GM12872 (cell line): Measurements from ENCODE around the gene SH3TC1.
A peak's percentile ranks its signal among the peaks of the same experiment; 100 is the strongest.

Source experiments
- TF ChIP-seq, protein P1 (sequence below): IDR thresholded peaks from 3 replicates; pipeline ENCODE4 v1.5.1; 2011; ENCODE audit warnings: low read depth, mild to moderate bottlenecking, low read length, moderate library complexity; ENCODE audit not compliant: insufficient read depth

SH3TC1 gene

DNA sequence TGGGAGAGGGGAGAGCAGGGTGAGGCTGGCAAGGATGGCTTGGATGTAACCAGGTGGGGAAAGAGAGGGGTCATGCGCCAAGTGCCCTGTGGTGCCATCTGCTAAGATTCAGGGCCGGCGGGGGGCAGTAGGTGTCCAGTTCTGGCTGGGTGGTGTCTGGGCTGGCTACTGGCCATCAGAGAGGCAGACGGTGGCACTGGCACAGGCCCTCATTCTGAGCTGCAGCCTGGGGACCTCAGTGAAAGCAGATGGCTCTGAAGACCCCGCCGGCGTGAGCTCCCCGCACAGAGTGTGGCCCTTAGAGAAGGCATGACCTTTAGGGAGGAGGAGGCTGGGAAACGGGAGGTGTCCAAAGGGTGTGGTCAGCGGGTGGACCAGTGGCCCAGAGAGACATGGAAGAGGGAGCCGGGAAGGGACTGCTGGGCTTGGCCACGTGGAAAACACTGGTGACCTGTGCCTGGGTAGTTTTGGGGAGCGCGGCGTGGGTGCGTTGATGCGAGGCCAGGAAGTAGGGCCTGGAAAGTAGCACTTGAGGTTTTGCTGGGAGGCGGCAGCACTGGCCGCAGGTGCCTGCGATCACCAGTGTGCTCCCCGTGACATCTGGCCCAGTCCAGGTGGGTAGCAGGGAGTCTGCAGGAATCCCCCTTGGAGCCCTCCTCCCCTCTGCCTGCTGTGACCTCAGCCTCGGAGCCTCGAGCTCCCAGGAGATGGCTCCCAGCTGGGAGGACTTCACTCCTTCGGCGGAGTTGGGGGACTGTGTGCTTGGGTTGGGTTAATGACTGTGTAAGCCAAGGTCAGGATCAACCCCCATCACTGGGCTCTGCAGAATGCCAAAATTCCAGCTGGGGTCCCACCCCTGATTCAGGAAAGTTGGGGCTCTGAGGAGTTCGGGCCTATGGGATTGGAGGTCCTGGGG is 9.3 kb upstream of the SH3TC1 start:
- TF ChIP-seq, protein P1, sequence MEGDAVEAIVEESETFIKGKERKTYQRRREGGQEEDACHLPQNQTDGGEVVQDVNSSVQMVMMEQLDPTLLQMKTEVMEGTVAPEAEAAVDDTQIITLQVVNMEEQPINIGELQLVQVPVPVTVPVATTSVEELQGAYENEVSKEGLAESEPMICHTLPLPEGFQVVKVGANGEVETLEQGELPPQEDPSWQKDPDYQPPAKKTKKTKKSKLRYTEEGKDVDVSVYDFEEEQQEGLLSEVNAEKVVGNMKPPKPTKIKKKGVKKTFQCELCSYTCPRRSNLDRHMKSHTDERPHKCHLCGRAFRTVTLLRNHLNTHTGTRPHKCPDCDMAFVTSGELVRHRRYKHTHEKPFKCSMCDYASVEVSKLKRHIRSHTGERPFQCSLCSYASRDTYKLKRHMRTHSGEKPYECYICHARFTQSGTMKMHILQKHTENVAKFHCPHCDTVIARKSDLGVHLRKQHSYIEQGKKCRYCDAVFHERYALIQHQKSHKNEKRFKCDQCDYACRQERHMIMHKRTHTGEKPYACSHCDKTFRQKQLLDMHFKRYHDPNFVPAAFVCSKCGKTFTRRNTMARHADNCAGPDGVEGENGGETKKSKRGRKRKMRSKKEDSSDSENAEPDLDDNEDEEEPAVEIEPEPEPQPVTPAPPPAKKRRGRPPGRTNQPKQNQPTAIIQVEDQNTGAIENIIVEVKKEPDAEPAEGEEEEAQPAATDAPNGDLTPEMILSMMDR = no peak

DNA sequence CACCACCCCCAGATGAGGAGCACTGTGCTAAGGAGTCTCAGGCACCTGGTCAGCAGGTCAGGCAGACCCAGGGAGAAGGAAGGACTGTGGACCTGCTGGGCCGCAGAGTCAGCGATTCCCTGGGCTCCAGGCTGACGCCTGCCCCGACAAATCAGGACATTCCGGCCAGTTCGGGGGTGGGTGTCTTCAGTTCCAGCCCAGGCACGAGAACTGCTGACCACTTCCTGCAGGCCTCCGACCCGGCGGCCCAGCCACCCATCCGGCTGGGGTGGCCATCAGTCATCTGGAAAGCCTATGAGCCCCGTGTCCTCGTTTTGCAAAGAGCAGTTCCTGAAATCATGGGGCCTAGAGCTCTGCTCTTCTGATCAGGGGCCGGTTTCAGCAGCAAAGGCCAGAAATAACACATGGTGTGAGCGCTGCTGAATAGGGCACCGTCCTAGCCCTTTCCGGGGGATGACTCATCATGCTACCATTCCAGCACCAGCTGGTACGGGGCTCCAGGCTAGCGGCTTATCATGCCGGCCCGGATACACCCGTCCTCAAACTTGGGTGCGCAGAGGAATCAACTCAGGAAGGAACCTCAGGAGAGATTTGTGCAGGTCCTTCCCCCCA is 7.8 kb upstream of the SH3TC1 start:
- TF ChIP-seq, protein P1 = no peak

DNA sequence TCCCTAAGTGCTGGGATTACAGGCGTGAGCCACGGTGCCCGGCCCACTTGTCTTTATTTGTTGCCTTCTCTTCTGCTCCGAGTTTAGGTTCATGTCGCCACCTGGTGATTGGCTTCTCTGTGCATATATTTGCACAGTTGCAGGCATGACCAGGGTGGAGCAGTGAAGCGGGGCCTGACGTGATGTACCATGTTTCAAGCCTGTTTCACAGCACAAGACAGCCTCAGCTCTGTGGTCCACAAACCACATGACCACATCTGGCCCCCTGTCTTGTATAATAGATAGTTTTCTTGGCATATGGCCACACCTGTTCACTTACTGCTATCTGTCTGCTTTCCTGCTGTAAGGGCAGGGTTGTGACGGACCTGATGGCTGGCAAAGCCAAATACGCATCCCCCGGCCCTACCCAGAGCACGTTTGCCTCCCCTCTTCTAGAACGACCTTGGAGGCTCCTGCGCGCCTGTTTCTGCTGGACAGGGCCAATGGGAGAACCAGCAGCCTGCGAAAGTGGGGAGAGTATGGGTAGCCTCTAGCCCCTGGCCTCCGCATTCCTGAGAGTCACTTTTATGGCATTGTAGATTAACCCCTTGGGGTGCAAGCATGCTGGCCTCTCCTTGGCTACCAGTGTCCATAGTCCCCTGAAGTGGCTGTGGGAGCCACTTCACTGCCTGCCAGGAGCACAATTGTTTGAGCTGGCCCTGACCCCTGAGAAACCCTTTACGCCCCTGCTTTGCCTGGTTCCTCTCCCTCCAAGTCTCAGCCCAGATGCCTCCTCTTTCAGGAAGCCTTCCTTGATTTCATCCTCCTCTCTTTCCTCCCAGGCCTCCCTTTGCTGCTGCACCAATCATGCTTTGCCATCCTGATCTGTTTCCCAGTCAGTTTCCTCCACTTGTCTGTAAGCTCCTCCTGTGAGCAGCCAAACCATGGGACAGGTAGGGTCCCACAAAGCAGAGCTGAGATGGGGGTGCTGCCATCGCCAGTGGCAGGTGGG is 6.0 kb upstream of the SH3TC1 start:
- TF ChIP-seq, protein P1 = peak; percentile 55

DNA sequence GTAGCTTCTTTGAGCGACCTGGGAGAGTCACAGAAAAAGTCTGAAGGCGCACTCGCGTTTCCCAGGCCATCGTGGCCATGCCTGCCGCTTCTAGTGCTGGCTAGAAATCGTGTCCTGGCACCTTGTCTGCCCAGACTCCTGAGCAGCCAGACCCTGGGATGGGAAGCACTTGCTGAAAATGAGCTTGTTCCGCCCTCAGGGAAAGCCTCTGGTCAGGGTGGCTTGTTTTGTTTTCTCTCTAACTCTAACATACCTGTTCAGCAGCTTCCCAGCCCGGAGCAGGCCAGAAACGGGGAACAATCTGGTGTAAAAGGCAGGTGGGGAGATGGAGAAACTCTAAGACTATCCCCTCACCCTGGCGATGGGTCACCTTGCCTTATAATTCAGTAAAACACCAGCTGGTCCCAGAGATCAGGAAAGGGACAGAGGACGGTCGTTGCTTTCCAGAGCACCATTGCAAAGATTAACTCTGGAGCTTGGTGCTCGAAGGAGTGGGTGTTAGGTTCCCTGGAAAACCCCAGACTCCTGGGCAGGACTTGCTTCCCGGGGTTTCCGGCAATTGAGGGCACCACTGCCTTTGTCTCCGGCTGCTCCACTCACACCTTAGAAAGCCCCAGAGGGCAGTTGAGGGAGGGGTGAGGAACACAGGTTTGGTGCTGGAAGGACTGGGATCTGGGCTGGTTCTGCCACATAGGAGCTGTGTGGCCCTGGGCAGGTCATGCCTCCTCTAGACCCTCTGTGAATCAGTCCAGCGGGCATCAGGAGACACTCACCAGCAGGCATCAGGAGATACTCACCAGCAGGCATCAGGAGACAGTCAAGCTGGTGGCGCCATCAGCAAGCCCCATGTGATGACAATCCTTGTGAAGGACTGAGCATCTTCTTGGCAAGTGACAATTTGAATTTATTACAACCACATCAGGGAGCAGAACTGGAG is 4.5 kb upstream of the SH3TC1 start:
- TF ChIP-seq, protein P1 = no peak

DNA sequence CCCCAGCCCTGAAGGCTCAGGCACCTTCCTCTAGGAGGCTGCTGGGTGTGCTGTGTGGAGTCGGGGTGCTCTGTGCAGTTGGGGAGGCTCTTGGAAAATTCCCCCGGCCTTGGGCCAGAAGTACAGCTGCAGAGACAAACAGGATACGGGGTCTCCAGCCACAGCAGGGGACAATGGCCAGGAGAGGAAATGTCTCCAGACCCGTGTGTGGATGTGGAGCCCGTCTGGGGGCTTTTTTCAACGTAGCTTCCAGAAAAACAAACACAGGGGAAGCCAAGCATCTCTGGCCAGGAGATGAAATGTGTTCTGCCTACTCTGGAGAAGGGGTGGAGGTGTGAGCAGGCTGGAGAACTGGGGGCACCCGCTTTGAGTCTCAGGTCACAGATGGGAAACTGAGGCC is 3.7 kb upstream of the SH3TC1 start:
- TF ChIP-seq, protein P1 = no peak

DNA sequence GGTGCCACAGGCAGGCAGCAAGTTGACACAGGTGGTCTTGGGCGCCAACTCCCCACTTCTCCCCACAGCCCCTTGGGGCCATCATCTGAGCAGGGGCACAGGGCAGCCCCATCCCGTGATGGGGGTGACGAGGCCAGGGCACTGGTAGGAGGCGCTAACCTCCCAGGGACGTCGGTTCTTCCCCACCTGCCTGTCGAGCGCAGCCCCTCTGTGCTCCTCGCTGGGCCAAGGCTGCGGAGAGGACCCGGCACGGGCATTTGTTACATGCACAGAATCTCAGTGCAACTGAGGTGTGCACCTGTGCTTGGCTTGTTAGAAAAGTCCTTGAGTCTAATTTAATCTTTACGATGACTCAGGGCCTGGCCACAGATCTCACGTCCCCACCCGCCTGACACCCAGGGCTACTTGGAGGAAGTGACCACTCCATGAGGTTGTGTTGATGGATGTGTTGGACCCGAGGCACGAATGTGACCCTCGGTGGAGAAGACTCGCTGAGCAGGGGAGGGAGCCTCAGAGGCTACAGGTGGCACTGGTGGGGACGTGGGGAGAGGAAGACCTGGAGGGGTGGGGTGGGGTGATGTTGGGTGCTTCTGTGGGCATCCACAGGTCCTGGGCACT is 3.1 kb upstream of the SH3TC1 start:
- TF ChIP-seq, protein P1 = no peak
